Keratinocyte (primary cell): ENCODE results near the gene PLXDC2. TPM values are rescaled to one million over a fixed set of nuclear protein-coding genes. Genes with fewer than 3 reads are reported as not detected.

ENCODE experiments used
- DNase-seq: peaks from one replicate; pipeline ENCODE4 v3.0.0-alpha.2; 2011; ENCODE audit warnings: low read depth, missing footprints, low spot score
- FAIRE-seq: peaks from 2 replicates; lab custom pipeline; 2011; peaks lifted over from hg19 to GRCh38; lab: Jason Lieb, UNC
- H2AFZ ChIP-seq: 2 replicates; pipeline ENCODE4 v1.6.0; 2012; ENCODE audit warnings: low read length, control low read depth, inconsistent platforms; ENCODE audit not compliant: control insufficient read depth
- H3K27ac ChIP-seq: 2 replicates; pipeline ENCODE4 v1.5.1; 2011; ENCODE audit warnings: low read length; ENCODE audit not compliant: control insufficient read depth, insufficient read depth
- H3K27me3 ChIP-seq: 3 replicates; pipeline ENCODE4 v1.6.0; 2011; ENCODE audit warnings: low read length; ENCODE audit not compliant: control insufficient read depth, insufficient read depth; ENCODE audit errors: extremely low read depth
- H3K36me3 ChIP-seq, 2 experiments: 2 replicates in 1 of 2; 3 replicates in 1 of 2; pipeline ENCODE4 v1.5.1; 2011; ENCODE audit warnings: low read length in 2 of 2, mild to moderate bottlenecking in 1 of 2; ENCODE audit not compliant: control insufficient read depth in 2 of 2, insufficient read depth in 2 of 2; ENCODE audit errors: extremely low read depth in 1 of 2
- H3K4me1 ChIP-seq: 3 replicates; pipeline ENCODE4 v1.5.1; 2011; ENCODE audit warnings: low read length; ENCODE audit not compliant: control insufficient read depth, insufficient read depth; ENCODE audit errors: extremely low read depth
- H3K4me2 ChIP-seq: 3 replicates; pipeline ENCODE4 v1.6.0; 2011; ENCODE audit warnings: low read depth, low read length; ENCODE audit not compliant: control insufficient read depth, insufficient read depth; ENCODE audit errors: extremely low read depth
- H3K4me3 ChIP-seq, 3 experiments: fragments of 200-600 bp in 1 of 3; sonication (generic) in 1 of 3; 2 replicates in 2 of 3; 3 replicates in 1 of 3; pipeline ENCODE4 v1.5.1; 2011 to 2016; ENCODE audit warnings: low read length in 3 of 3, mild to moderate bottlenecking in 3 of 3, control low read depth in 2 of 3, inconsistent platforms in 1 of 3, low read depth in 1 of 3, mixed read lengths in 1 of 3, mixed run types in 1 of 3, moderate library complexity in 1 of 3; ENCODE audit not compliant: control insufficient read depth in 2 of 3, insufficient read depth in 2 of 3; ENCODE audit errors: extremely low read depth in 1 of 3
- H3K79me2 ChIP-seq: 2 replicates; pipeline ENCODE4 v1.6.0; 2012; ENCODE audit warnings: low read length; ENCODE audit not compliant: control insufficient read depth, insufficient read depth
- H3K9ac ChIP-seq: 3 replicates; pipeline ENCODE4 v1.6.0; 2011; ENCODE audit warnings: low read length; ENCODE audit not compliant: control insufficient read depth, insufficient read depth; ENCODE audit errors: extremely low read depth
- H3K9me1 ChIP-seq: 3 replicates; pipeline ENCODE4 v1.6.0; 2011; ENCODE audit warnings: low read length; ENCODE audit not compliant: control insufficient read depth, insufficient read depth; ENCODE audit errors: extremely low read depth
- H3K9me3 ChIP-seq: 2 replicates; pipeline ENCODE4 v1.5.1; 2012; ENCODE audit warnings: low read depth, low read length; ENCODE audit not compliant: control insufficient read depth
- H4K20me1 ChIP-seq: 3 replicates; pipeline ENCODE4 v1.6.0; 2011; ENCODE audit warnings: low read length; ENCODE audit not compliant: control insufficient read depth, insufficient read depth; ENCODE audit errors: extremely low read depth
- CTCF ChIP-seq, 3 experiments: IDR thresholded peaks in 1 of 3; conservative IDR thresholded peaks in 1 of 3; optimal IDR thresholded peaks in 1 of 3; 2 replicates in 2 of 3; 3 replicates in 1 of 3; pipeline versions ENCODE3 to v1.5.1; 2011; ENCODE audit warnings: low read length in 3 of 3, mild to moderate bottlenecking in 3 of 3, moderate library complexity in 2 of 3, control low read depth in 1 of 3, inconsistent platforms in 1 of 3; ENCODE audit not compliant: insufficient read depth in 2 of 3; ENCODE audit errors: extremely low read depth in 1 of 3
- EZH2 ChIP-seq: IDR thresholded peaks from one replicate; pipeline ENCODE4 v1.6.1; 2012; ENCODE audit warnings: inconsistent platforms, mild to moderate bottlenecking, low read length, moderate library complexity
- dilution Hi-C: fragments of 300-500 bp; cut with MboI; formaldehyde crosslinking; loops from one replicate; pipeline ENCODE4 v1.7.0; 2020; ENCODE audit warnings: low sequenced_read_pairs; ENCODE audit not compliant: extremely low pct_ligation_motif_present
- polyA plus RNA-seq, 5 experiments: library from polyadenylated mRNA; depleted of rRNA in 3 of 5; stranded (reverse) in 3 of 5; stranded (forward) in 1 of 5; unstranded in 1 of 5; fragments of >200 nt; gene quantifications; 1 replicate in 1 of 5; 2 replicates in 3 of 5; 3 replicates in 1 of 5; pipeline versions ENCODE4 v1.2.1 to v1.2.3, GENCODE V29; 2011 to 2012; ENCODE audit warnings: missing spikeins in 2 of 5, low read depth in 1 of 5, low replicate concordance in 1 of 5

Gene PLXDC2
- polyA plus RNA-seq, 1 donor (not counting 4 experiments of a cell fraction or from before 2014, with no cell fraction given) = 12.9 TPM

DNA sequence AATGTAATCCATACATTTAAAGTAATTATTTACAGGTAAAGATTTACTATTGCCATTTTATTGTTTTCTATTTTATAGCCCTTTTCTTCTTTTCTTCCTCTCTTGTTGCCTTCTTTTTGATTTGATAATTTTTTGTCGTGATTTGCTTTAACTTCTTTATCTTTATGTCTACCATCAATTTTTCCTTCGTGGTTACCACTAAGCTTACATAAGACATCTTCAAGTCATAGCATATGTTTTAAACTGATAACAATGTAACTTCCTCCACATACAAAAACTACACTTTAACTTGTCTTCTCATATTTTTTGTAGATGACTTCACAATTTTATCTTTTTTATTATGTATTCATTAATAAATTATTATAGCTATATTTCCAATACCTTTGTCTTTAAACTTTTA, 316.6 kb downstream of the PLXDC2 start:
- dilution Hi-C loops = no loop called here
- Histone ChIP-seq H2AFZ (no peak overlapping the region), H3K9me1 (no peaks in the 10 kb centered on the region), H3K9ac (no peak overlapping the region), H3K4me1 (no peaks in the 10 kb centered on the region), H3K79me2 (no peaks in the 10 kb centered on the region), H4K20me1 (no peaks in the 10 kb centered on the region), H3K36me3 (no peaks in the 10 kb centered on the region), H3K27ac (no peak overlapping the region), H3K4me3 (no peak overlapping the region), H3K27me3 (no peaks in the 10 kb centered on the region), H3K9me3 (no peaks in the 10 kb centered on the region), H3K4me2 (no peak overlapping the region)
- FAIRE-seq (no peak), DNase-seq (no peak)
- TF ChIP-seq EZH2 = no peak
- TF ChIP-seq CTCF (optimal IDR thresholded peaks at IDR 0.05 in 1 of 3, IDR thresholded peaks at IDR 0.05 in 1 of 3, conservative IDR thresholded peaks at IDR 0.05 in 1 of 3; ENCODE audit: extremely low read depth in 1 of 3, insufficient read depth in 2 of 3, low read length in 3 of 3) = no peak

DNA sequence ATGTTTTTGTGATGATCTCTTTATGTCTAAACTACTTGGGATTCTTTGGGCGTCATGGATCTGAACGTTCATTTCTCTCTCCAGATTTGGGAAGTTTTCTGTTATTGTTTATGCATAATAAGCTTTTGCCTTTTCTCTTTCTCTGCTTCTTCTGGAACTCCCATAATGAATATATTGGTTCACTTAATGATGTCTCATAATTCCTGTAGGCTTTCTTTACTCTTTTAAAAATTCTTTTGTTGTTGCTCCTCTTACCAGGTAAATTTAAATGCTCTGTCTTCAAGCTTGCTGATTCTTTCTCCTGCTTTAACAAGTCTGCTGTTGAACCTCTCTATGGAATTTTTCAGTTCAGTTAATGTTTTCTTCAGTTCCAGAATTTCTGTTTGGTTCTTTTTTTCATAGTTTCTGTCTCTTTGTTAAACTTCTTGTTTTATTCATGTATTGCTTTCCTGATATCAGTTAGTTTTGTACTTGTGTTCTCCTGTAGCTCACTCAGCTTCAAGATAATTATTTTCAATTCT, 317.5 kb downstream of the PLXDC2 start:
- TF ChIP-seq CTCF (optimal IDR thresholded peaks at IDR 0.05 in 1 of 3, IDR thresholded peaks at IDR 0.05 in 1 of 3, conservative IDR thresholded peaks at IDR 0.05 in 1 of 3; ENCODE audit: extremely low read depth in 1 of 3, insufficient read depth in 2 of 3, low read length in 3 of 3) (no peak), EZH2 (no peak)
- H2AFZ ChIP-seq = no peak overlapping the region
- no peak overlapping the region for H3K4me3 ChIP-seq
- no peak overlapping the region for H3K4me2 ChIP-seq
- dilution Hi-C loops = no loop called here
- no peak overlapping the region for H3K27ac ChIP-seq
- no peak for DNase-seq
- H3K4me1 ChIP-seq = no peaks in the 10 kb centered on the region
- H3K79me2 ChIP-seq = no peaks in the 10 kb centered on the region
- H3K36me3 ChIP-seq = no peaks in the 10 kb centered on the region
- no peaks in the 10 kb centered on the region for H3K9me1 ChIP-seq
- no peaks in the 10 kb centered on the region for H3K27me3 ChIP-seq
- H4K20me1 ChIP-seq = no peaks in the 10 kb centered on the region
- no peaks in the 10 kb centered on the region for H3K9me3 ChIP-seq
- H3K9ac ChIP-seq = no peak overlapping the region
- no peak for FAIRE-seq
